Skeletal muscle satellite cell (primary cell): ENCODE data around the gene FRYL. TPM values are rescaled to one million over a fixed set of nuclear protein-coding genes. Genes with fewer than 3 reads are reported as not detected.
"Not testable (repeated sequence)": the region's sequence is repeated elsewhere in the genome, so short reads cannot be mapped to it uniquely, and the experiment has no call there.

Source experiments
- H3K27me3 ChIP-seq: 2 replicates; pipeline ENCODE4 v1.7.0; 2013; ENCODE audit warnings: low read length; ENCODE audit not compliant: control insufficient read depth, insufficient read depth
- H3K36me3 ChIP-seq: 2 replicates; pipeline ENCODE4 v1.7.0; 2013; ENCODE audit warnings: mild to moderate bottlenecking, control low read depth, low read length; ENCODE audit not compliant: insufficient read depth
- H3K4me1 ChIP-seq: 2 replicates; pipeline ENCODE4 v1.7.0; 2013; ENCODE audit warnings: low read length; ENCODE audit not compliant: control insufficient read depth, insufficient read depth
- H3K4me2 ChIP-seq: 2 replicates; pipeline ENCODE4 v1.7.0; 2013; ENCODE audit warnings: mild to moderate bottlenecking, low read length
- H3K4me3 ChIP-seq: 2 replicates; pipeline ENCODE4 v1.7.0; 2013; ENCODE audit warnings: low read length
- H3K9ac ChIP-seq: 2 replicates; pipeline ENCODE4 v1.7.0; 2013; ENCODE audit warnings: mild to moderate bottlenecking, low read depth, low read length, moderate library complexity
- H3K9me3 ChIP-seq: replicated peaks from 2 replicates; pipeline ENCODE4 v1.7.0; 2013; ENCODE audit warnings: mild to moderate bottlenecking, control low read depth, low read length
- total RNA-seq: library from RNA; depleted of rRNA; stranded (reverse); fragments of >200 nt; gene quantifications from 2 replicates; pipeline ENCODE4 v1.2.3, GENCODE V29; 2012; rRNA removed

FRYL gene
- 38.8 and 41.3 TPM in 2 replicates for total RNA-seq

GRCh38 chr4:48779998-48780864 is at the start of gene FRYL:
FRYL (minus strand) TSS chr4:48780279; CDS start chr4:48634410, 145,869 bp downstream.
- H3K4me1 ChIP-seq, result peaks cover 22% of the 10 kb centered on the region
- peak within 1 kb of the TSS; percentile 93 for H3K4me2 ChIP-seq

GRCh38 chr4:48827622-48828021 is 47.5 kb upstream of the FRYL start:
- peaks cover 3% of the 10 kb centered on the region for H3K4me1 ChIP-seq
- no peak overlapping the region for H3K4me3 ChIP-seq
- no peak overlapping the region for H3K4me2 ChIP-seq
- H3K9ac ChIP-seq, result no peak overlapping the region
- H3K36me3 ChIP-seq, result no peaks in the 10 kb centered on the region
- H3K27me3 ChIP-seq, result no peaks in the 10 kb centered on the region
- no peaks in the 10 kb centered on the region for H3K9me3 ChIP-seq

More at GRCh38 chr4:48779998-48780864, at the start of gene FRYL:
- peak within 1 kb of the TSS; percentile 98 for H3K9ac ChIP-seq
- H3K9me3 ChIP-seq, result no peaks in the 10 kb centered on the region
- peak within 1 kb of the TSS; percentile 97 for H3K4me3 ChIP-seq
- no peaks in the 10 kb centered on the region for H3K36me3 ChIP-seq
- no peaks in the 10 kb centered on the region for H3K27me3 ChIP-seq

DNA sequence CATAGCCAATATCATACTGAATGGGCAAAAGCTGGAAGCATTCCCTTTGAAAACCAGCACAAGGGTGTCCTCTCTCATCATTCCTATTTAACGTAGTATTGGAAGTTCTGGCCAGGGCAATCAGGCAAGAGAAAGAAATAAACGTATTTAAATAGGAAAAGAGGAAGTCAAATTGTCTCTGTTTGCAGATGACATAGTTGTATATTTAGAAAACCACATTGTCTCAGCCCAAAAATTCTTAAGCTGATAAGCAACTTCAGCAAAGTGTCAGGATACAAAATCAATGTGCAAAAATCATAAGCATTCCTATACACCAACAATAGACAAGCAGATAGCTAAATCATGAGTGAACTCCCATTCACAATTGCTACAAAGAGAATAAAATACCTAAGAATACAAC is 41.4 kb upstream of the FRYL start:
- not testable (repeated sequence) for H3K4me1 ChIP-seq, H3K4me3 ChIP-seq, H3K27me3 ChIP-seq, H3K9ac ChIP-seq, H3K9me3 ChIP-seq, H3K4me2 ChIP-seq, H3K36me3 ChIP-seq

DNA sequence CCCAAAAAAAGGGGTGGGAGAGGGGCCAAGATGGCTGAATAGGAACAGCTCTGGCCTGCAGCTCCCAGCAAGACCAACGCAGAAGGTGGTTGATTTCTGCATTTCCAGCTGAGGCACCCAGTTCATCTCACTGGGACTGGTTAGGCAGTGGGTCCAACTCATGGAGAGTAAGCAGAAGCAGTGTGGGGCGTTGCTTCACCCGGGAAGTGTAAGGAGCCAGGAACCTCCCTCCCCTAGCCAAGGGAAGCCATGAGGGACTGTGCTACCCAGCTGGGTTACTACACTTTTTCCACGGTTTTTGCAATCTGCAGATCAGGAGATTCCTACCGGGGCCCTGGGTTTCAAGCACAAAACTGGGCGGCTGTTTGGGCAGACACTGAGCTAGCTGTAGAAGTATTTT is 36.9 kb upstream of the FRYL start:
- H3K9me3 ChIP-seq, result no peaks in the 10 kb centered on the region
- H3K4me1 ChIP-seq, result no peaks in the 10 kb centered on the region
- H3K9ac ChIP-seq, result no peak overlapping the region

DNA sequence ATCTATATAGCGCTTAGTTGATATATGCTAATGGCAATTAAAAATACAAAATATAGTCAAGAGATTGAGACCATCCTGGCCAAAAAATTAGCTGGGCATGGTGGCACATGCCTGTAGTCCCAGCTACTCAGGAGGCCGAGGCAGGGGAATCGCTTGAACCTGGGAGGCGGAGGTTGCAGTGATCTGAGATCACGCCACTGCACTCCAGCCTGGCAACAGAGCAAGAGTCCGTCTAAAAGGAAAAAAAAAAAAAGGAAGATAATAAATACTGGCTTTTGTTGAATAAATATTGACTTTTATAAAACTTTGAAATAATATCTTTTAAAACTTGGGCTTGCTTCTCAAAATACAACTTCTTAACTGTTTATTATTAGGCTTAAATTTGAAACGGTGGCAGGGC is 36.2 kb upstream of the FRYL start:
- H3K4me2 ChIP-seq, H3K9ac ChIP-seq, H3K27me3 ChIP-seq, H3K4me1 ChIP-seq, H3K9me3 ChIP-seq, H3K36me3 ChIP-seq, H3K4me3 ChIP-seq: not testable (repeated sequence)

More for the DNA sequence above, 36.9 kb upstream of the FRYL start:
- no peaks in the 10 kb centered on the region for H3K27me3 ChIP-seq
- H3K4me3 ChIP-seq, result no peak overlapping the region
- H3K4me2 ChIP-seq, result no peak overlapping the region
- no peaks in the 10 kb centered on the region for H3K36me3 ChIP-seq

GRCh38 chr4:48815483-48815882 is 35.4 kb upstream of the FRYL start:
- H3K36me3 ChIP-seq, result no peaks in the 10 kb centered on the region
- no peaks in the 10 kb centered on the region for H3K4me1 ChIP-seq
- no peak overlapping the region for H3K4me2 ChIP-seq
- no peaks in the 10 kb centered on the region for H3K9me3 ChIP-seq
- H3K4me3 ChIP-seq, result no peak overlapping the region
- no peaks in the 10 kb centered on the region for H3K27me3 ChIP-seq
- H3K9ac ChIP-seq, result no peak overlapping the region

GRCh38 chr4:48813964-48814363 is 33.9 kb upstream of the FRYL start:
- Histone ChIP-seq H3K9ac (no peak overlapping the region), H3K4me3 (no peak overlapping the region), H3K9me3 (no peaks in the 10 kb centered on the region), H3K4me1 (no peaks in the 10 kb centered on the region), H3K36me3 (no peaks in the 10 kb centered on the region), H3K4me2 (no peak overlapping the region), H3K27me3 (no peaks in the 10 kb centered on the region)

- H3K9me3 ChIP-seq, result no peaks in the 10 kb centered on the region
- no peak overlapping the region for H3K9ac ChIP-seq
- H3K4me3 ChIP-seq, result no peak overlapping the region
- H3K4me1 ChIP-seq, result no peaks in the 10 kb centered on the region
- H3K27me3 ChIP-seq, result no peaks in the 10 kb centered on the region
- no peak overlapping the region for H3K4me2 ChIP-seq
- no peaks in the 10 kb centered on the region for H3K36me3 ChIP-seq
Measured at GRCh38 chr4:48812866-48813265, 32.8 kb upstream of the FRYL start.

DNA sequence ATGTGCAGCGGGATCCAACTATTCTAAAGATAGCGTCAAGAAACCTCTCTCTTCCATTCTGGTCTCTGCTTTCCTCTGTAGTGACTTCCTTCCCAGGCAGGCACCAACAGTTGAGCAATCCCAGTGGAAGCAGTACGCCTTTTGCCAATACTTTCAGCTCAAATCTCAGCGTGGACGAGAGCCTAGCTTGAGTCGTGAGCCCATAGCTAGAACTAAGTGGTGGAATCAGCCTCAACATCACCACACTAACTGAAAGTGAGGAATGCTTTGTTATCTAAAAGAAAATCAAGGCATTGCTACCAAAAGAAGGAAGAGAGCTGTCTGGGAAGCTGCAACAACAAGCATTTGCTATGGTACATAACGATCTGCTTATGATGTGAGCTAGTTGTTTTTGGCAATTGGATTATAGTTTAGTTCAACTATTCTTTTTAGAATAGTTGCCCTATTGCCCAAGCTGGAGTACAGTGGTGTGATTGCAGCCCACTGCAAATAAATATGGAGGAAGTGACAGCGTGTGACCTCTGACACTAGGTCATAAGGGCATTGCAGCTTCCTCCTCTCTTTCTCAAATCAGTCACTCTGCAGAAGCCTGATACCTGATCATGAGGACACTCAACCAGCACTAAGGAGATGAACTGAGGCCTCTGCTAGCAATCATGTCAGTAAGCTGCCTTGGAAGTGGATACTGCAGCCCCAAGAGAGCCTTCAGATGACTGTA is 24.7 kb upstream of the FRYL start:
- no peaks in the 10 kb centered on the region for H3K27me3 ChIP-seq

GRCh38 chr4:48801016-48801715 is 21.1 kb upstream of the FRYL start:
- Histone ChIP-seq H3K4me3 (no peak overlapping the region), H3K36me3 (no peaks in the 10 kb centered on the region), H3K9me3 (no peaks in the 10 kb centered on the region), H3K4me1 (peaks cover 9% of the 10 kb centered on the region), H3K27me3 (no peaks in the 10 kb centered on the region), H3K4me2 (no peak overlapping the region), H3K9ac (no peak overlapping the region)

More for the DNA sequence above, 24.7 kb upstream of the FRYL start:
- Histone ChIP-seq H3K9ac (no peak overlapping the region), H3K9me3 (no peaks in the 10 kb centered on the region), H3K36me3 (no peaks in the 10 kb centered on the region), H3K4me1 (peaks cover 9% of the 10 kb centered on the region), H3K4me2 (peak overlapping the region; percentile 12), H3K4me3 (no peak overlapping the region)

DNA sequence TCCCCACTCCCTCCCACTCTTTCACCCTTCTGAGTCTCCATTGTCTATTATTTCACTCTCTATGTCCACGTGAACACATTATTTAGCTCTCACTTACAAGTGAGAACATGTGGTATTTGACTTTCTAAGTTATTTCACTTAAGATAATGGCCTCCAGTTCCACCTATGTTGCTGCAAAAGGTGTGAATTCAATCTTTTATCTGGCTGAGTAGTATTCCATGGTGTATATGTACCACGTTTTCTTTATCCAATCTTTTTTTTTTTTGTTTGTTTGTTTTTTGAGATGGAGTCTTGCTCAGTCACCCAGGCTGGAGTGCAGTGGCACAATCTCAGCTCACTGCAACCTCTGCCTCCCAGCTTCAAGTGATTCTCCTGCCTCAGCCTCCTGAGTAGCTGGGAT is 20.1 kb upstream of the FRYL start:
- not testable (repeated sequence) for H3K9me3 ChIP-seq, H3K4me2 ChIP-seq, H3K36me3 ChIP-seq, H3K4me1 ChIP-seq, H3K27me3 ChIP-seq, H3K9ac ChIP-seq, H3K4me3 ChIP-seq
